NCI-H524 (cell line): Measurements from ENCODE around the gene PPP6R3.
A peak's percentile ranks its signal among the peaks of the same experiment; 100 is the strongest.
"Not testable (repeated sequence)": the region's sequence is repeated elsewhere in the genome, so short reads cannot be mapped to it uniquely, and the experiment has no call there.

ENCODE experiments used
- DNase-seq, 2 experiments: peaks; one replicate each; lab custom pipeline; 2025; lab: John Stamatoyannopoulos, UW

The PPP6R3 gene

GRCh38 chr11:68609761-68610160 lies 149.2 kb downstream of the PPP6R3 start:
- DNase-seq = no peak

- peak in 1 of 2 experiments; percentile 24 for DNase-seq
Measured at GRCh38 chr11:68610452-68611116, 150.0 kb downstream of the PPP6R3 start.

GRCh38 chr11:68615657-68616056 lies 155.1 kb downstream of the PPP6R3 start:
- no peak for DNase-seq

- no peak for DNase-seq
Measured at GRCh38 chr11:68617925-68618809, 157.6 kb downstream of the PPP6R3 start.

GRCh38 chr11:68621826-68622225 lies 161.3 kb downstream of the PPP6R3 start:
- DNase-seq = no peak

- DNase-seq = not testable (repeated sequence)
Measured at GRCh38 chr11:68623706-68624105, 163.2 kb downstream of the PPP6R3 start.

GRCh38 chr11:68625069-68625468 lies 164.5 kb downstream of the PPP6R3 start:
- DNase-seq = not testable (repeated sequence)

- DNase-seq = not testable (repeated sequence)
Measured at GRCh38 chr11:68626236-68626635, 165.7 kb downstream of the PPP6R3 start.

- not testable (repeated sequence) for DNase-seq
Measured at GRCh38 chr11:68628837-68629236, 168.3 kb downstream of the PPP6R3 start.

GRCh38 chr11:68632375-68632774 lies 171.8 kb downstream of the PPP6R3 start:
- not testable (repeated sequence) for DNase-seq

- DNase-seq = peak; percentile 38 to 78
Measured at GRCh38 chr11:68632802-68633201, 172.2 kb downstream of the PPP6R3 start.

- not testable (repeated sequence) for DNase-seq
Measured at GRCh38 chr11:68634606-68635005, 174.1 kb downstream of the PPP6R3 start.

- not testable (repeated sequence) for DNase-seq
Measured at GRCh38 chr11:68635172-68635571, 174.6 kb downstream of the PPP6R3 start.

GRCh38 chr11:68635883-68636282 lies 175.3 kb downstream of the PPP6R3 start:
- DNase-seq = not testable (repeated sequence)

GRCh38 chr11:68639322-68639721 lies 178.8 kb downstream of the PPP6R3 start:
- not testable (repeated sequence) for DNase-seq

GRCh38 chr11:68641880-68642279 lies 181.3 kb downstream of the PPP6R3 start:
- no peak for DNase-seq

- peak; percentile 8 to 33 for DNase-seq
Measured at GRCh38 chr11:68643585-68643984, 183.0 kb downstream of the PPP6R3 start.

- no peak for DNase-seq
Measured at GRCh38 chr11:68646832-68647231, 186.3 kb downstream of the PPP6R3 start.

GRCh38 chr11:68649851-68650555 lies 189.5 kb downstream of the PPP6R3 start:
- DNase-seq = no peak

- DNase-seq = no peak
Measured at GRCh38 chr11:68650801-68651200, 190.2 kb downstream of the PPP6R3 start.

- no peak for DNase-seq
Measured at GRCh38 chr11:68651208-68651984, 190.8 kb downstream of the PPP6R3 start.
